ENCODE measurements around the gene CNTN6. TPM values are rescaled to one million over a fixed set of nuclear protein-coding genes. Genes with fewer than 3 reads are reported as not detected.

Gene CNTN6
- polyA plus RNA-seq, 2 donors, result 0.01 TPM; not detected in 1

DNA sequence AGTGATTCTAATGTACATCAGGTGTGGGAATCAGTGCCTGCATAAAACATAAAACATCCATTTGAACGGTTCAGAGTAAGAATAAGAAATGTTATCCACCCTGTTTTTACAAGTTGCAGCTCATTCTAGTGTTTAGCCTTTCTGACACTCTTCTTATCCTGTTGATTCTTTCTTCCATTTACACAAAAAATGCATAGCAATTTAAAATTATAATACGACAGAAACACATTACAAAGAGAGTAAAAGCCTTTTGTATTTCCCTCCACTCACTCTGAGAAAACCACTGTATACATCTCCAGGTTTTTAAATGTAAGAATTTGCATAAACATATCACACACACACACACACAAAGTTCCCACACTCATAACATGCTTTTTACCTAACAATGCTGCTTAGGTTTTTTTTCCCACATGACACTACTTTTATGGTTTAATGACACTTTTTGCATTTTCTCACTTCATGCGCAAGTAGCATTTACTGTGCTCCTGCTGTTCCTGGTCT is 199.8 kb downstream of the CNTN6 start:
- Histone ChIP-seq H3K4me3 (ENCODE audit: low read depth in 1 of 2, low read length in 2 of 2) (no peak overlapping the region), H3K36me3 (ENCODE audit: control insufficient read depth in 2 of 2, insufficient read depth in 2 of 2, low read length in 1 of 2) (no peaks in the 10 kb centered on the region), H3K9me3 (ENCODE audit: control insufficient read depth in 2 of 2, insufficient read depth in 1 of 2, low read depth in 1 of 2, low read length in 1 of 2) (no peaks in the 10 kb centered on the region), H3K4me1 (ENCODE audit: control insufficient read depth in 2 of 2, insufficient read depth in 2 of 2, low read length in 1 of 2) (no peaks in the 10 kb centered on the region), H3K27ac (ENCODE audit: low read depth in 2 of 2, low read length in 1 of 2) (no peak overlapping the region), H3K27me3 (ENCODE audit: control insufficient read depth in 1 of 2, insufficient read depth in 2 of 2, low read length in 2 of 2) (no peaks in the 10 kb centered on the region)
- 52% methylated on average over 3 of the region's 3 CpGs for WGBS, 2 donors

DNA sequence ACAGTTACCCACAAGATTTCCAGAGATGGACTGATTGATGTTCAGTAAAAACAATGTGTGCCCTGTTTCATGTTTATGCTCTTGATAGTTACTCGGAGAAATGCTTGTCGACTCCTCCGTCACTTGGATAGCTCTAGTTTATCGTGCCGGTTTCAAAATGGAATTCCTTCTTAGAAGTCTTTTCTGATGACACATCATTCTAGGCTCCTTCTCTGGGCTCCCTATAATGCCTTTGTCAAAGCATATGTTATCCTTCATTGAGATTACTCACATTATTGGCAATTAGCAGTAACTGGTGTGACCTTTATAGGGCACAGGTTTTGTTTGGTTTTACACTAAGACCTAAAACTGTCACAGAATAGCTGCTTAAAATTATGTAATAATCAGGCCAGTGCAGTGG is 201.8 kb downstream of the CNTN6 start:
- Histone ChIP-seq H3K27ac (ENCODE audit: low read depth in 2 of 2, low read length in 1 of 2) (no peak overlapping the region), H3K4me3 (ENCODE audit: low read depth in 1 of 2, low read length in 2 of 2) (no peak overlapping the region), H3K9me3 (ENCODE audit: control insufficient read depth in 2 of 2, insufficient read depth in 1 of 2, low read depth in 1 of 2, low read length in 1 of 2) (no peaks in the 10 kb centered on the region), H3K36me3 (ENCODE audit: control insufficient read depth in 2 of 2, insufficient read depth in 2 of 2, low read length in 1 of 2) (no peaks in the 10 kb centered on the region), H3K4me1 (ENCODE audit: control insufficient read depth in 2 of 2, insufficient read depth in 2 of 2, low read length in 1 of 2) (no peaks in the 10 kb centered on the region), H3K27me3 (ENCODE audit: control insufficient read depth in 1 of 2, insufficient read depth in 2 of 2, low read length in 2 of 2) (no peaks in the 10 kb centered on the region)
- WGBS, 2 donors, result 86% methylated on average over 5 of the region's 5 CpGs

DNA sequence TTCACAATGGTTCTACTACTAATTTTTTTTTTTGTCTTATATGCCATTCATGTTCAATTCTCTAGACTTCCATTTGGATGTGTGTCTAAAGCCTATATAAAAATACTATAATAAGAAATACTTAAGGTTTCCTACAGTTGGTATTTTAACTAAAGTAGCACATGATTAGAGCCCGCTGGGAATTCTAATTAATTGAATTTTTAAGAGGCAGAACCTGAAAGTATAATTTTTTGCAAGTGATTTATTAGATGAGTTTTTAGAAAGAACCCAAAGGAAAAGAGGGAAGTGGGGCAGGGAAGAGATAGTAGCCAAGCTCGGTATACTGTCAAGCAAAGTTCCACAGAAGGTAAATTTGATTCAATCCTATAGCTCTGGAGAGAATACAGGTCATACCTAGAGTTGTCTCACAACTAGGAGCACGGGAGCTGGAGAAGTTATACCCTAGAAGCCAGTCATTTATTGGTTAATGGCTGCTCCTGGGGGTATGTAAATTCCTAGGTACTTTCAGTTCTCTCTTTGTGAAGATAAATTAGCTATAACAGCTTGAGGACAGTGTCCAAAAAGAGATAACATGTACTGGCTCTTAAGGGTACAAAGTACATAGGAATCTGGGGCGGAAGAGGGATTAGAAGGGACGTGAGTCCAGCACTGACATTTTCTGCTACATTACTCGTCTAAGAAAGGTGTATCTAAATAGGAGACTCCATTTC is 225.6 kb downstream of the CNTN6 start:
- H3K27me3 ChIP-seq (ENCODE audit: control insufficient read depth in 1 of 2, insufficient read depth in 2 of 2, low read length in 2 of 2), result no peaks in the 10 kb centered on the region
- H3K4me3 ChIP-seq (ENCODE audit: low read depth in 1 of 2, low read length in 2 of 2), result no peak overlapping the region
- 61 to 73% methylated on average over 6 of the region's 6 CpGs for WGBS, 2 donors
- H3K27ac ChIP-seq (ENCODE audit: low read depth in 2 of 2, low read length in 1 of 2), result no peak overlapping the region
- H3K36me3 ChIP-seq (ENCODE audit: control insufficient read depth in 2 of 2, insufficient read depth in 2 of 2, low read length in 1 of 2), result no peaks in the 10 kb centered on the region
- H3K9me3 ChIP-seq (ENCODE audit: control insufficient read depth in 2 of 2, insufficient read depth in 1 of 2, low read depth in 1 of 2, low read length in 1 of 2), result no peaks in the 10 kb centered on the region
- H3K4me1 ChIP-seq (ENCODE audit: control insufficient read depth in 2 of 2, insufficient read depth in 2 of 2, low read length in 1 of 2), result no peaks in the 10 kb centered on the region

DNA sequence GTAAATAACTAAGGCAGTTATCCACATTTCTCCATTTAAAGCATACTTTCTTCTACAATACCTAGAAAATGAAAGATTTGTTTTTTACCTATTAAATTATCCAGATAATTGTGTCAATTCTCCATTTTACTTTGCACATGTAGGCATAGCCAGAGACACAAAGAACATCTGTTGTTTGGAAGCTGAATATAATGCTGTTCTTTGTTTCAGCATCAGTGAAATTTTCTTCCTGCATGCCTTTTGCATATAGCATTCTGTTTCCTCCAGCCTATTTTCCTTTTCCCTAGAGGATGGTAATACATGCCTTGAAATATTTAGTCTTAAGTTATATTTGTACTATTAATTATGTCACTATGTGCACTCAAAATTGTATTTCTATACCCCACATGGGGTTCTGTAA is 233.7 kb downstream of the CNTN6 start:
- H3K36me3 ChIP-seq (ENCODE audit: control insufficient read depth in 2 of 2, insufficient read depth in 2 of 2, low read length in 1 of 2), result no peaks in the 10 kb centered on the region
- H3K4me1 ChIP-seq (ENCODE audit: control insufficient read depth in 2 of 2, insufficient read depth in 2 of 2, low read length in 1 of 2), result no peaks in the 10 kb centered on the region
- H3K4me3 ChIP-seq (ENCODE audit: low read depth in 1 of 2, low read length in 2 of 2), result no peak overlapping the region
- H3K27ac ChIP-seq (ENCODE audit: low read depth in 2 of 2, low read length in 1 of 2), result no peak overlapping the region
- no peaks in the 10 kb centered on the region for H3K9me3 ChIP-seq (ENCODE audit: control insufficient read depth in 2 of 2, insufficient read depth in 1 of 2, low read depth in 1 of 2, low read length in 1 of 2)
- H3K27me3 ChIP-seq (ENCODE audit: control insufficient read depth in 1 of 2, insufficient read depth in 2 of 2, low read length in 2 of 2), result no peaks in the 10 kb centered on the region

DNA sequence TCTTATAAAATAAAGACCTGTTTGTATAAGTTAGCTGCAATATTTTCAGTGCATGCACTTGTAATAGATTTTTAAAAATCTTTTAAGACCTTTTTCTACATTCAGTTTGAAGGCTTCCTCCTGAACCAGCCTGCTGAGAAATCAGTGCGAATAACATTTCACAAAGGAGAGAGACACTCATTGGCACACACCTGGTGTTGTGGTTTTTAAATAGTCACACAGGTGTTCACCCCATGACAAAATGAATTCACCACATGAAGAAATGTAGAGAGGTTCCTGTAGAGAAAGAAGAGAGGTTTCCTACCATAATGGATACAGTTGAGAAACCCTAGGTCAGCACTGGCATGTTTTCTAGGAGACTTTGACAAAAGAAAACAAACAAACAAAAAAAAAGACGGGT is 237.3 kb downstream of the CNTN6 start:
- WGBS, 2 donors, result 69 to 78% methylated on average over 2 of the region's 2 CpGs
- H3K27ac ChIP-seq (ENCODE audit: low read depth in 2 of 2, low read length in 1 of 2), result no peak overlapping the region

DNA sequence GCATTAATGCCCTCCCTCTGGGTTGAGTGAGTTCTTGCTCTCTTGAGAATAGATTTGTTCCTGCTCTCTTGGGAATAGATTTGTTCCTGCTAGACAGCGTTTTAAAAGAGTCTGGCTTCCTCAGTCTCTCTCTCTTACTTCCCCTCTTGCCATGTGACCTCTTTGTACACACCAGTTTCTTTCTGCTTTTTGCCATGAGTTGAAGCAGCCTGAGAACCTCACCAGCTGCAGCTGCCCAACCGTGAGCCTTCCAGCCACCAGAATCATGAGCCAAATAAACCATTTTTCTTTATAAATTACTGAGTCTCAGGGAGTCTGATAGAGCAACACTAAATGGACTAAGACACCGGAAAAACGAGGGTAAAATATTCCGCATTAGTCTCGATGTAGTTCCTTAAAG is 253.6 kb downstream of the CNTN6 start:
- H3K36me3 ChIP-seq (ENCODE audit: control insufficient read depth in 2 of 2, insufficient read depth in 2 of 2, low read length in 1 of 2), result no peaks in the 10 kb centered on the region
- no peaks in the 10 kb centered on the region for H3K9me3 ChIP-seq (ENCODE audit: control insufficient read depth in 2 of 2, insufficient read depth in 1 of 2, low read depth in 1 of 2, low read length in 1 of 2)
- no peaks in the 10 kb centered on the region for H3K4me1 ChIP-seq (ENCODE audit: control insufficient read depth in 2 of 2, insufficient read depth in 2 of 2, low read length in 1 of 2)
- H3K27ac ChIP-seq (ENCODE audit: low read depth in 2 of 2, low read length in 1 of 2), result no peak overlapping the region
- H3K4me3 ChIP-seq (ENCODE audit: low read depth in 1 of 2, low read length in 2 of 2), result no peak overlapping the region
- 71 to 74% methylated on average over 6 of the region's 6 CpGs for WGBS, 2 donors
- no peaks in the 10 kb centered on the region for H3K27me3 ChIP-seq (ENCODE audit: control insufficient read depth in 1 of 2, insufficient read depth in 2 of 2, low read length in 2 of 2)

More for the DNA sequence above, 237.3 kb downstream of the CNTN6 start:
- no peaks in the 10 kb centered on the region for H3K9me3 ChIP-seq (ENCODE audit: control insufficient read depth in 2 of 2, insufficient read depth in 1 of 2, low read depth in 1 of 2, low read length in 1 of 2)
- no peaks in the 10 kb centered on the region for H3K4me1 ChIP-seq (ENCODE audit: control insufficient read depth in 2 of 2, insufficient read depth in 2 of 2, low read length in 1 of 2)
- no peaks in the 10 kb centered on the region for H3K36me3 ChIP-seq (ENCODE audit: control insufficient read depth in 2 of 2, insufficient read depth in 2 of 2, low read length in 1 of 2)
- H3K4me3 ChIP-seq (ENCODE audit: low read depth in 1 of 2, low read length in 2 of 2), result no peak overlapping the region
- no peaks in the 10 kb centered on the region for H3K27me3 ChIP-seq (ENCODE audit: control insufficient read depth in 1 of 2, insufficient read depth in 2 of 2, low read length in 2 of 2)

DNA sequence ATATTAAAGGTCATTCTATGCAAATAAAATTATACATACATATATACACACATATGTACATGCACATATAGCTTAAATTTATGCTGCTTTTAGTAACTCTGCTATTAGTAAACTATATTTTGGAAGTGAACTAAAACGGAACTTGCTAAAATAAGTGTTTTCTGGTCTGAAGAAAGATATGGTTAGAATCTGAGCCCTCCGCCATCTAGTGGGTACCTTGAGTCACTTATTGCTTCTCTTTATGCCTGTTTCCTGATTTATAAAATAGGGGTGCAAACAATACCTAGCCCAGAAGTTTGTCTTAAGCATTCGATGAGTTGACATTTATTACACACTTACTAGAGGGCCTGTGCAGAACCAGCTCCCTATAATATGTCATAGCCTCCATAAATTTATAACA is 255.7 kb downstream of the CNTN6 start:
- WGBS, 2 donors, result 82 to 88% methylated on average over 3 of the region's 3 CpGs
- Histone ChIP-seq H3K36me3 (ENCODE audit: control insufficient read depth in 2 of 2, insufficient read depth in 2 of 2, low read length in 1 of 2) (no peaks in the 10 kb centered on the region), H3K9me3 (ENCODE audit: control insufficient read depth in 2 of 2, insufficient read depth in 1 of 2, low read depth in 1 of 2, low read length in 1 of 2) (no peaks in the 10 kb centered on the region), H3K27ac (ENCODE audit: low read depth in 2 of 2, low read length in 1 of 2) (no peak overlapping the region), H3K4me3 (ENCODE audit: low read depth in 1 of 2, low read length in 2 of 2) (no peak overlapping the region), H3K4me1 (ENCODE audit: control insufficient read depth in 2 of 2, insufficient read depth in 2 of 2, low read length in 1 of 2) (no peaks in the 10 kb centered on the region), H3K27me3 (ENCODE audit: control insufficient read depth in 1 of 2, insufficient read depth in 2 of 2, low read length in 2 of 2) (no peaks in the 10 kb centered on the region)

DNA sequence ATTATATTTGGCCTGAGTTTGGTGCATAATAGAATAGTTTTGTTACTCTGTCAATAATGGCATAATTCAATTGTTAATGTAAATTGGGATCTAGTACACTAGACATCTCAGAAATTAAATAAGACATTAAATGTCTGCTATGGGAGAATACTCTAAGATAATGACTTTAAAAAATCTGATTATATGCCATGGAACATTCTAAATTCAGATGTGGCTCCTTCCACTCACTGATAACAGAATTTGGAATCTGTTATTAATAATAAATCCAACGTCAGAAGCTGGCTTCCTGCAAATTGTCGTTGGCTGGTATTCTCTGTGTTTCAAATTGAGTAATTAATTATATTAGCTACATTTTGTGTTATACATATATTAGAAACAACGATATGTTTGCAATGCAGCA is 258.1 kb downstream of the CNTN6 start:
- Histone ChIP-seq H3K36me3 (ENCODE audit: control insufficient read depth in 2 of 2, insufficient read depth in 2 of 2, low read length in 1 of 2) (no peaks in the 10 kb centered on the region), H3K4me3 (ENCODE audit: low read depth in 1 of 2, low read length in 2 of 2) (no peak overlapping the region), H3K9me3 (ENCODE audit: control insufficient read depth in 2 of 2, insufficient read depth in 1 of 2, low read depth in 1 of 2, low read length in 1 of 2) (no peaks in the 10 kb centered on the region), H3K27ac (ENCODE audit: low read depth in 2 of 2, low read length in 1 of 2) (no peak overlapping the region), H3K4me1 (ENCODE audit: control insufficient read depth in 2 of 2, insufficient read depth in 2 of 2, low read length in 1 of 2) (no peaks in the 10 kb centered on the region), H3K27me3 (ENCODE audit: control insufficient read depth in 1 of 2, insufficient read depth in 2 of 2, low read length in 2 of 2) (no peaks in the 10 kb centered on the region)
- 73 to 78% methylated on average over 3 of the region's 3 CpGs for WGBS, 2 donors

DNA sequence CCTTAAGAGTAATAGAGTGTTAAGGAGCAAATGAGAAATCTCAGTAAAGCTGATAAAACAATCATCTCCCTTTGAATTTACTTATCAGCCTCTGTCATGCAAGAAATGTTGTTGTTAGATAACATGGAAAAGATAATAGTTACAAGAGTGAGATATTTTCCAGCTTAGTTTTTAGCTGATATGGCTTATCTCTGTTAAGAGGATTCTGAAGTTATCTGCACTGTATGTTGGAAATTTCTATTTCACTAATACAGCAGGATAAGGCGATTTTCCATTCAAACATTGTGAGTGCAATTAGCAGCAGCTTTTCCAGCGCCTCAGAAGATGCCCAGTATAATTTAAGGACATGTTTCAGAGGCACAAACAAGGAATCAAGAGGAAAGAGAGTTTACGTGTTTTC is 262.9 kb downstream of the CNTN6 start:
- Histone ChIP-seq H3K36me3 (ENCODE audit: control insufficient read depth in 2 of 2, insufficient read depth in 2 of 2, low read length in 1 of 2) (no peaks in the 10 kb centered on the region), H3K4me1 (ENCODE audit: control insufficient read depth in 2 of 2, insufficient read depth in 2 of 2, low read length in 1 of 2) (no peaks in the 10 kb centered on the region), H3K9me3 (ENCODE audit: control insufficient read depth in 2 of 2, insufficient read depth in 1 of 2, low read depth in 1 of 2, low read length in 1 of 2) (no peaks in the 10 kb centered on the region), H3K4me3 (ENCODE audit: low read depth in 1 of 2, low read length in 2 of 2) (no peak overlapping the region), H3K27me3 (ENCODE audit: control insufficient read depth in 1 of 2, insufficient read depth in 2 of 2, low read length in 2 of 2) (no peaks in the 10 kb centered on the region), H3K27ac (ENCODE audit: low read depth in 2 of 2, low read length in 1 of 2) (no peak overlapping the region)
- 65 to 67% methylated on average over 3 of the region's 3 CpGs for WGBS, 2 donors

DNA sequence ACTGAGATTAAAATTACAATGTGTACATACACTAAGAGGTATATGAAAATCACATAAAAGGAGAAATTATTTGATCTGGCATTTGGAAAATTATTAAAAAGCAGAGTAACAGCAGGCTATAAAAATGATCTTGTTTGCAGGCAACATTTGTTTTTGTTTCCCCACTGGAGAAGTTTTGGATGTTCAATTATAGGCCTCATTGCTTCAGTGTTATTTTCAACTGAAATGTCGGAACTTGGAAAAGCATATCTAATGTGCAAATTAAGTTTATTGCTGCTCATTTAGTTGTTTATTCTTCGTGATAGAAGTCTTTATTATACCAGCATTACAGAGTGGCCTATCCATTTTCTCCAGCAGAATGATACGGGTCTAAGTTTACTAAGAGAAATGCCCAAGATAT is 263.3 kb downstream of the CNTN6 start:
- no peak overlapping the region for H3K27ac ChIP-seq (ENCODE audit: low read depth in 2 of 2, low read length in 1 of 2)
- no peaks in the 10 kb centered on the region for H3K4me1 ChIP-seq (ENCODE audit: control insufficient read depth in 2 of 2, insufficient read depth in 2 of 2, low read length in 1 of 2)
- WGBS, 2 donors, result 66 to 73% methylated on average over 3 of the region's 3 CpGs
- no peaks in the 10 kb centered on the region for H3K9me3 ChIP-seq (ENCODE audit: control insufficient read depth in 2 of 2, insufficient read depth in 1 of 2, low read depth in 1 of 2, low read length in 1 of 2)
- no peaks in the 10 kb centered on the region for H3K36me3 ChIP-seq (ENCODE audit: control insufficient read depth in 2 of 2, insufficient read depth in 2 of 2, low read length in 1 of 2)
- H3K4me3 ChIP-seq (ENCODE audit: low read depth in 1 of 2, low read length in 2 of 2), result no peak overlapping the region
- H3K27me3 ChIP-seq (ENCODE audit: control insufficient read depth in 1 of 2, insufficient read depth in 2 of 2, low read length in 2 of 2), result no peaks in the 10 kb centered on the region

Measured in esophagus (tissue), 2 donors.